Ectodermal cell (in vitro differentiated cells): Measurements from ENCODE around the gene PTRHD1.

Source experiments
- H3K27ac ChIP-seq: 2 replicates; pipeline ENCODE4 v1.7.0; 2013; ENCODE audit warnings: mild to moderate bottlenecking, low read depth, low read length; ENCODE audit not compliant: insufficient read depth, poor library complexity, severe bottlenecking
- H3K27me3 ChIP-seq: 2 replicates; pipeline ENCODE4 v1.7.0; 2013; ENCODE audit warnings: mild to moderate bottlenecking, low read length; ENCODE audit not compliant: insufficient read depth, control insufficient read depth, poor library complexity, severe bottlenecking
- H3K36me3 ChIP-seq: one replicate; pipeline ENCODE4 v1.7.0; 2013; ENCODE audit warnings: low read length; ENCODE audit not compliant: control insufficient read depth, insufficient read depth
- H3K4me1 ChIP-seq: one replicate; pipeline ENCODE4 v1.7.0; 2013; ENCODE audit warnings: low read length; ENCODE audit not compliant: control insufficient read depth, insufficient read depth
- H3K4me3 ChIP-seq: 2 replicates; pipeline ENCODE4 v1.7.0; 2013; ENCODE audit warnings: low read depth, low read length, control low read depth; ENCODE audit not compliant: insufficient read depth
- H3K9me3 ChIP-seq: 2 replicates; pipeline ENCODE4 v1.7.0; 2013; ENCODE audit warnings: mild to moderate bottlenecking, low read length, moderate library complexity; ENCODE audit not compliant: control insufficient read depth
- WGBS, 2 experiments: methylation state at CpG; one replicate each; pipeline ENCODE4 v1.1.7; 2013; ENCODE audit warnings: missing lambda C conversion rate in 2 of 2; 5-methylcytosine and 5-hydroxymethylcytosine counted together

Gene PTRHD1

GRCh38 chr2:24785671-24786321, 7.4 kb downstream of the PTRHD1 start:
- Histone ChIP-seq H3K27ac (no peak overlapping the region), H3K27me3 (no peaks in the 10 kb centered on the region), H3K4me3 (no peak overlapping the region), H3K9me3 (no peaks in the 10 kb centered on the region), H3K36me3 (no peaks in the 10 kb centered on the region), H3K4me1 (no peaks in the 10 kb centered on the region)
- WGBS, 2 experiments: 90 to 95% methylated on average over 6 of the region's 6 CpGs

GRCh38 chr2:24783641-24784040, 9.6 kb downstream of the PTRHD1 start:
- no peaks in the 10 kb centered on the region for H3K27me3 ChIP-seq
- no peak overlapping the region for H3K4me3 ChIP-seq
- 92 to 96% methylated on average over 3 of the region's 3 CpGs for WGBS, 2 experiments
- H3K27ac ChIP-seq: no peak overlapping the region
- H3K36me3 ChIP-seq: no peaks in the 10 kb centered on the region
- H3K9me3 ChIP-seq: no peaks in the 10 kb centered on the region
- H3K4me1 ChIP-seq: no peaks in the 10 kb centered on the region

GRCh38 chr2:24779116-24779515, 14.1 kb downstream of the PTRHD1 start:
- H3K9me3 ChIP-seq: no peaks in the 10 kb centered on the region
- H3K27ac ChIP-seq: no peak overlapping the region
- H3K4me3 ChIP-seq: no peak overlapping the region
- WGBS, 2 experiments: 94 to 96% methylated on average over 2 of the region's 2 CpGs
- H3K4me1 ChIP-seq: no peaks in the 10 kb centered on the region
- H3K36me3 ChIP-seq: no peaks in the 10 kb centered on the region
- no peaks in the 10 kb centered on the region for H3K27me3 ChIP-seq

- no peaks in the 10 kb centered on the region for H3K27me3 ChIP-seq
- no peaks in the 10 kb centered on the region for H3K9me3 ChIP-seq
- WGBS, 2 experiments: 94% methylated on average over 3 of the region's 3 CpGs
Measured at GRCh38 chr2:24774373-24774772, 18.8 kb downstream of the PTRHD1 start.

GRCh38 chr2:24771764-24772586, 21.2 kb downstream of the PTRHD1 start:
- H3K36me3 ChIP-seq: peaks cover 6% of the 10 kb centered on the region
- no peak overlapping the region for H3K4me3 ChIP-seq
- H3K4me1 ChIP-seq: no peaks in the 10 kb centered on the region
- no peaks in the 10 kb centered on the region for H3K9me3 ChIP-seq
- H3K27me3 ChIP-seq: no peaks in the 10 kb centered on the region
- 90% methylated on average over 5 of the region's 5 CpGs for WGBS, 2 experiments
- H3K27ac ChIP-seq: no peak overlapping the region

More at GRCh38 chr2:24774373-24774772, 18.8 kb downstream of the PTRHD1 start:
- Histone ChIP-seq H3K36me3 (peaks cover 6% of the 10 kb centered on the region), H3K4me3 (no peak overlapping the region), H3K27ac (no peak overlapping the region), H3K4me1 (no peaks in the 10 kb centered on the region)

- no peaks in the 10 kb centered on the region for H3K9me3 ChIP-seq
- H3K36me3 ChIP-seq: peaks cover 6% of the 10 kb centered on the region
- 91 to 94% methylated on average over 5 of the region's 5 CpGs for WGBS, 2 experiments
- no peak overlapping the region for H3K27ac ChIP-seq
- no peaks in the 10 kb centered on the region for H3K27me3 ChIP-seq
- no peaks in the 10 kb centered on the region for H3K4me1 ChIP-seq
- H3K4me3 ChIP-seq: no peak overlapping the region
Measured at GRCh38 chr2:24771061-24771460, 22.1 kb downstream of the PTRHD1 start.

- H3K27ac ChIP-seq: no peak overlapping the region
- WGBS, 2 experiments: 84 to 90% methylated on average over 7 of the region's 7 CpGs
Measured at GRCh38 chr2:24768601-24769000, 24.6 kb downstream of the PTRHD1 start.

GRCh38 chr2:24768013-24768412, 25.2 kb downstream of the PTRHD1 start:
- no peak overlapping the region for H3K27ac ChIP-seq
- no peaks in the 10 kb centered on the region for H3K27me3 ChIP-seq
- H3K9me3 ChIP-seq: no peaks in the 10 kb centered on the region
- peaks cover 6% of the 10 kb centered on the region for H3K36me3 ChIP-seq
- WGBS, 2 experiments: 88 to 94% methylated on average over 5 of the region's 5 CpGs
- H3K4me3 ChIP-seq: no peak overlapping the region
- H3K4me1 ChIP-seq: no peaks in the 10 kb centered on the region

More at GRCh38 chr2:24768601-24769000, 24.6 kb downstream of the PTRHD1 start:
- H3K4me1 ChIP-seq: no peaks in the 10 kb centered on the region
- no peaks in the 10 kb centered on the region for H3K27me3 ChIP-seq
- peaks cover 6% of the 10 kb centered on the region for H3K36me3 ChIP-seq
- no peak overlapping the region for H3K4me3 ChIP-seq
- H3K9me3 ChIP-seq: no peaks in the 10 kb centered on the region

GRCh38 chr2:24766609-24767008, 26.6 kb downstream of the PTRHD1 start:
- Histone ChIP-seq H3K27me3 (no peaks in the 10 kb centered on the region), H3K4me3 (no peak overlapping the region), H3K9me3 (no peaks in the 10 kb centered on the region), H3K4me1 (no peaks in the 10 kb centered on the region), H3K27ac (no peak overlapping the region), H3K36me3 (peaks cover 6% of the 10 kb centered on the region)
- WGBS, 2 experiments: 87 to 88% methylated on average over 6 of the region's 6 CpGs

- Histone ChIP-seq H3K9me3 (no peaks in the 10 kb centered on the region), H3K4me1 (no peaks in the 10 kb centered on the region), H3K27me3 (no peaks in the 10 kb centered on the region), H3K4me3 (no peak overlapping the region), H3K36me3 (no peaks in the 10 kb centered on the region), H3K27ac (no peak overlapping the region)
- 92 to 97% methylated on average over 3 to 4 of the region's 4 CpGs for WGBS, 2 experiments
Measured at GRCh38 chr2:24763843-24764242, 29.3 kb downstream of the PTRHD1 start.
